Measurements from ENCODE around the gene PCIF1.

PCIF1 gene

GRCh38 chr20:45959126-45959525 is 24.6 kb downstream of the PCIF1 start:
- no peak overlapping the region for H3K4me3 ChIP-seq (ENCODE audit: low read depth, low read length)
- no peak for DNase-seq (ENCODE audit: low read depth)
- TF ChIP-seq CTCF (IDR thresholded peaks at IDR 0.05; ENCODE audit: control insufficient read depth, extremely low read depth, insufficient read depth): no peak

- no peak for DNase-seq (ENCODE audit: low read depth)
- TF ChIP-seq CTCF (IDR thresholded peaks at IDR 0.05; ENCODE audit: control insufficient read depth, extremely low read depth, insufficient read depth): no peak
These were observed 25.6 kb downstream of the PCIF1 start for GRCh38 chr20:45959956-45960630.

GRCh38 chr20:45962031-45962755 is 27.7 kb downstream of the PCIF1 start:
- DNase-seq (ENCODE audit: low read depth): no peak

More at GRCh38 chr20:45959956-45960630, 25.6 kb downstream of the PCIF1 start:
- H3K4me3 ChIP-seq (ENCODE audit: low read depth, low read length): no peak overlapping the region

GRCh38 chr20:45963059-45964005 is 28.8 kb downstream of the PCIF1 start:
- H3K4me3 ChIP-seq (ENCODE audit: low read depth, low read length): no peak overlapping the region
- peak; percentile 64 for TF ChIP-seq CTCF (IDR thresholded peaks at IDR 0.05; ENCODE audit: control insufficient read depth, extremely low read depth, insufficient read depth)
- peak; percentile 14 for DNase-seq (ENCODE audit: low read depth)

More at GRCh38 chr20:45962031-45962755, 27.7 kb downstream of the PCIF1 start:
- no peak for TF ChIP-seq CTCF (IDR thresholded peaks at IDR 0.05; ENCODE audit: control insufficient read depth, extremely low read depth, insufficient read depth)
- no peak overlapping the region for H3K4me3 ChIP-seq (ENCODE audit: low read depth, low read length)

- no peak overlapping the region for H3K4me3 ChIP-seq (ENCODE audit: low read depth, low read length)
- DNase-seq (ENCODE audit: low read depth): no peak
- no peak for TF ChIP-seq CTCF (IDR thresholded peaks at IDR 0.05; ENCODE audit: control insufficient read depth, extremely low read depth, insufficient read depth)
These were observed 29.5 kb downstream of the PCIF1 start for GRCh38 chr20:45964006-45964400.

- DNase-seq (ENCODE audit: low read depth): no peak
- no peak overlapping the region for H3K4me3 ChIP-seq (ENCODE audit: low read depth, low read length)
- TF ChIP-seq CTCF (IDR thresholded peaks at IDR 0.05; ENCODE audit: control insufficient read depth, extremely low read depth, insufficient read depth): no peak
These were observed 30.9 kb downstream of the PCIF1 start for GRCh38 chr20:45965169-45966002.
